ENCODE data around the gene USP26. TPM values are rescaled to one million over a fixed set of nuclear protein-coding genes. Genes with fewer than 3 reads are reported as not detected.
"Not testable (repeated sequence)": the region's sequence is repeated elsewhere in the genome, so short reads cannot be mapped to it uniquely, and the experiment has no call there.

Gene USP26
- polyA plus RNA-seq, 3 donors, result not detected

GRCh38 chrX:132983496-132983895 is 113.4 kb downstream of the USP26 start:
- Histone ChIP-seq H3K36me3 (replicated peaks in 1 of 2; ENCODE audit: control insufficient read depth in 1 of 2, insufficient read depth in 2 of 2, low read length in 2 of 2) (no peaks in the 10 kb centered on the region), H3K4me3 (replicated peaks in 1 of 3; ENCODE audit: low read depth in 2 of 3, low read length in 3 of 3) (no peak overlapping the region), H3K9me3 (replicated peaks in 1 of 2; ENCODE audit: control insufficient read depth in 1 of 2, insufficient read depth in 1 of 2, low read length in 2 of 2) (no peaks in the 10 kb centered on the region), H4K20me1 (ENCODE audit: insufficient read depth, low read length) (no peaks in the 10 kb centered on the region), H2AFZ (ENCODE audit: insufficient read depth, low read depth, low read length, poor library complexity, severe bottlenecking) (no peak overlapping the region), H3K4me2 (replicated peaks; ENCODE audit: extremely low read depth, low read length, poor library complexity, severe bottlenecking) (no peak overlapping the region), H3K27ac (ENCODE audit: low read depth in 1 of 2, low read length in 2 of 2) (no peak overlapping the region), H3K4me1 (ENCODE audit: control insufficient read depth in 1 of 2, insufficient read depth in 2 of 2, low read length in 2 of 2) (no peaks in the 10 kb centered on the region), H3K79me2 (ENCODE audit: insufficient read depth, low read length) (no peaks in the 10 kb centered on the region), H3K9ac (ENCODE audit: insufficient read depth, low read length, poor library complexity, severe bottlenecking) (no peak overlapping the region), H3K27me3 (ENCODE audit: control insufficient read depth in 2 of 2, insufficient read depth in 2 of 2, low read length in 2 of 2) (peaks cover 0 to 3% of the 10 kb centered on the region in 2 donors)
- H3K36me3 Mint-ChIP-seq, result no peaks in the 10 kb centered on the region
- H3K27ac Mint-ChIP-seq, result no peak overlapping the region
- no peak for DNase-seq
- no peak for TF ChIP-seq CTCF (IDR thresholded peaks at IDR 0.05)
- no CpG with 5 or more reads among the region's 2 CpGs for WGBS (ENCODE audit: insufficient coverage)
- H3K4me3 Mint-ChIP-seq, result no peak overlapping the region
- H3K9me3 Mint-ChIP-seq, result peaks cover 0 to 3% (median 0%) of the 10 kb centered on the region in 7 donors
- H3K4me1 Mint-ChIP-seq, result no peaks in the 10 kb centered on the region
- intact Hi-C loops (cut with micrococcal nuclease), result no loop called here
- H3K27me3 Mint-ChIP-seq (ENCODE audit: low read depth in 3 of 3), result peaks cover 1 to 6% (median 3%) of the 10 kb centered on the region in 3 donors

- H3K27ac ChIP-seq (ENCODE audit: low read depth in 1 of 2, low read length in 2 of 2); H3K4me1 ChIP-seq (ENCODE audit: control insufficient read depth in 1 of 2, insufficient read depth in 2 of 2, low read length in 2 of 2); H3K4me2 ChIP-seq (replicated peaks; ENCODE audit: extremely low read depth, low read length, poor library complexity, severe bottlenecking); H3K4me1 Mint-ChIP-seq; DNase-seq; H3K36me3 ChIP-seq (replicated peaks in 1 of 2; ENCODE audit: control insufficient read depth in 1 of 2, insufficient read depth in 2 of 2, low read length in 2 of 2); H3K27me3 ChIP-seq (ENCODE audit: control insufficient read depth in 2 of 2, insufficient read depth in 2 of 2, low read length in 2 of 2); H3K27ac Mint-ChIP-seq; H3K36me3 Mint-ChIP-seq; intact Hi-C loops (cut with micrococcal nuclease); H3K9ac ChIP-seq (ENCODE audit: insufficient read depth, low read length, poor library complexity, severe bottlenecking); H3K4me3 ChIP-seq (replicated peaks in 1 of 3; ENCODE audit: low read depth in 2 of 3, low read length in 3 of 3); H4K20me1 ChIP-seq (ENCODE audit: insufficient read depth, low read length); H2AFZ ChIP-seq (ENCODE audit: insufficient read depth, low read depth, low read length, poor library complexity, severe bottlenecking); H3K9me3 ChIP-seq (replicated peaks in 1 of 2; ENCODE audit: control insufficient read depth in 1 of 2, insufficient read depth in 1 of 2, low read length in 2 of 2); H3K27me3 Mint-ChIP-seq (ENCODE audit: low read depth in 3 of 3); H3K9me3 Mint-ChIP-seq; H3K79me2 ChIP-seq (ENCODE audit: insufficient read depth, low read length): not testable (repeated sequence)
- H3K4me3 Mint-ChIP-seq, result peak overlapping the region in 1 of 2 donors; percentile 35
- WGBS (ENCODE audit: insufficient coverage), result no CpG with 5 or more reads among the region's 2 CpGs
These were observed 116.9 kb downstream of the USP26 start for GRCh38 chrX:132980035-132980434.

Other genes with a start within 250 kb of the USP26 start
- not detected for gene HS6ST2, start 138.5 kb downstream of the USP26 start, polyA plus RNA-seq
- gene TFDP3, start 121.2 kb upstream of the USP26 start, polyA plus RNA-seq, result not detected